ENCODE results near the gene TEAD2. TPM values are rescaled to one million over a fixed set of nuclear protein-coding genes. Genes with fewer than 3 reads are reported as not detected.

The TEAD2 gene
- total and polyA plus RNA-seq, 10 of the 15 experiments (the other 5 are each of a cell fraction or from before 2014, with no cell fraction given): 0.04 to 0.26 (median 0.11) TPM; not detected in 3

GRCh38 chr19:49361438-49362047, 673 bp downstream of the TEAD2 start:
- ChIA-PET POLR2A (no interaction called here), RAD21 (ENCODE audit: unreplicated experiment) (no interaction called here), CTCF (interaction anchor here (0.6 to 0.7 kb wide), 3 partner anchors 26 to 61 kb away, joined by 3 to 4 read pairs (median 3); no protein-coding TSS in a partner anchor), SMC1A (ENCODE audit: uncharacterized antibody, unreplicated experiment) (no interaction called here)
- ATAC-seq: no peak; the same call in 2 of the 3 replicates
- 36% methylated on average over 22 of the region's 27 CpGs for WGBS (ENCODE audit: insufficient coverage, insufficient replicate concordance, low lambda C conversion rate, missing lambda C conversion rate)
- DNase-seq (ENCODE audit: low read depth, low spot score): no peak
- peaks cover 7% of the 10 kb centered on the region for H3K4me1 ChIP-seq (ENCODE audit: control insufficient read depth, insufficient read depth, low read length)
- TF ChIP-seq NR2C2 (IDR thresholded peaks at IDR 0.05; ENCODE audit: borderline replicate concordance, control insufficient read depth, insufficient read length, low read depth): no peak
- peak; percentile 31; the same call in 1 of the 2 replicates for TF ChIP-seq IKZF1 (conservative IDR thresholded peaks at IDR 0.05)
- H4K20me1 ChIP-seq (ENCODE audit: control insufficient read depth, insufficient read depth): no peaks in the 10 kb centered on the region
- H2AFZ ChIP-seq (ENCODE audit: control insufficient read depth, low read depth, low read length): no peak overlapping the region
- BruUV-seq (replicated peaks): no TSS peak
- peaks cover 12 to 15% of the 10 kb centered on the region in 2 experiments; a peak in 3 of 4 replicates for H3K27me3 ChIP-seq (replicated peaks in 1 of 2; ENCODE audit: control insufficient read depth in 2 of 2, insufficient read depth in 2 of 2, low read length in 1 of 2)
- H3K27ac ChIP-seq (ENCODE audit: control insufficient read depth, insufficient read depth): no peak overlapping the region
- no peak overlapping the region for H3K4me3 ChIP-seq
- intact Hi-C loops (cut with micrococcal nuclease; ENCODE audit: unreplicated experiment) (no loop called here), in situ Hi-C loops (cut with MboI) (no loop called here)
- no peaks in the 10 kb centered on the region; the same call in 2 of the 3 replicates for H3K9me3 ChIP-seq (replicated peaks; ENCODE audit: control insufficient read depth, insufficient read depth, low read length)
- no peak overlapping the region for H3K9ac ChIP-seq (ENCODE audit: control insufficient read depth, insufficient read depth, low read length)
- FAIRE-seq: no peak
- H3K79me2 ChIP-seq (ENCODE audit: control insufficient read depth, insufficient read depth, low read length): no peaks in the 10 kb centered on the region
- H3K4me2 ChIP-seq (ENCODE audit: control insufficient read depth, insufficient read depth): no peak overlapping the region
- no peaks in the 10 kb centered on the region for H3K36me3 ChIP-seq (ENCODE audit: control insufficient read depth in 2 of 2, insufficient read depth in 2 of 2, low read length in 1 of 2)

GRCh38 chr19:49359851-49360820, 2.1 kb downstream of the TEAD2 start:
- in situ Hi-C loops (cut with MboI) (no loop called here), intact Hi-C loops (cut with micrococcal nuclease; ENCODE audit: unreplicated experiment) (no loop called here)
- DNase-seq (ENCODE audit: low read depth, low spot score): no peak
- ChIA-PET SMC1A (ENCODE audit: uncharacterized antibody, unreplicated experiment) (interaction anchor here (0.8 kb wide), 1 partner anchor 9 kb away, joined by 3 read pairs; no protein-coding TSS in a partner anchor), RAD21 (ENCODE audit: unreplicated experiment) (interaction anchor here (0.6 to 1.1 kb wide), 2 partner anchors 34 to 572 kb away, joined by 3 to 6 read pairs; no protein-coding TSS in a partner anchor), CTCF (interaction anchor here (0.6 to 0.7 kb wide), 3 partner anchors 57 to 487 kb away, joined by 3 to 4 read pairs (median 3); no protein-coding TSS in a partner anchor), POLR2A (interaction anchor here (0.5 to 0.7 kb wide), 4 partner anchors 20 to 99 kb away, joined by 3 to 6 read pairs (median 4); no protein-coding TSS in a partner anchor)
- no peaks in the 10 kb centered on the region for H3K36me3 ChIP-seq (ENCODE audit: control insufficient read depth in 2 of 2, insufficient read depth in 2 of 2, low read length in 1 of 2)
- no peak for ATAC-seq
- H3K27ac ChIP-seq (ENCODE audit: control insufficient read depth, insufficient read depth): no peak overlapping the region
- H3K9me3 ChIP-seq (replicated peaks; ENCODE audit: control insufficient read depth, insufficient read depth, low read length): no peaks in the 10 kb centered on the region; the same call in 2 of the 3 replicates
- peaks cover 12 to 17% of the 10 kb centered on the region in 2 experiments; a peak in 3 of 4 replicates for H3K27me3 ChIP-seq (replicated peaks in 1 of 2; ENCODE audit: control insufficient read depth in 2 of 2, insufficient read depth in 2 of 2, low read length in 1 of 2)
- WGBS (ENCODE audit: insufficient coverage, insufficient replicate concordance, low lambda C conversion rate, missing lambda C conversion rate): 24% methylated on average over 13 of the region's 17 CpGs
- no peaks in the 10 kb centered on the region for H4K20me1 ChIP-seq (ENCODE audit: control insufficient read depth, insufficient read depth)
- BruUV-seq (replicated peaks): no TSS peak
- no peak overlapping the region for H3K9ac ChIP-seq (ENCODE audit: control insufficient read depth, insufficient read depth, low read length)
- H3K79me2 ChIP-seq (ENCODE audit: control insufficient read depth, insufficient read depth, low read length): no peaks in the 10 kb centered on the region
- TF ChIP-seq TCF3 (IDR thresholded peaks at IDR 0.05; ENCODE audit: borderline replicate concordance, insufficient read depth, low read depth, low read length) (no peak), ZNF592 (IDR thresholded peaks at IDR 0.05) (no peak), MXI1 (IDR thresholded peaks at IDR 0.05; ENCODE audit: low read depth, low read length) (no peak), TCF12 (IDR thresholded peaks at IDR 0.05; ENCODE audit: low read depth, low read length) (0 out of 2 replicates have a peak, but pooled peaks have one; percentile 4)
- FAIRE-seq: no peak
- peaks cover 7% of the 10 kb centered on the region for H3K4me1 ChIP-seq (ENCODE audit: control insufficient read depth, insufficient read depth, low read length)
- H3K4me3 ChIP-seq: no peak overlapping the region
- no peak overlapping the region for H2AFZ ChIP-seq (ENCODE audit: control insufficient read depth, low read depth, low read length)
- no peak overlapping the region for H3K4me2 ChIP-seq (ENCODE audit: control insufficient read depth, insufficient read depth)
